SK-N-SH (cell line): ENCODE results near the gene CNTNAP2. TPM values are rescaled to one million over a fixed set of nuclear protein-coding genes. Genes with fewer than 3 reads are reported as not detected.

ENCODE experiments used
- CTCF ChIA-PET: fragments of 300-600, 350-600 bp; formaldehyde crosslinking; extraction: SDS; loops from one replicate; lab custom pipeline; 2021; lab: Yijun Ruan, JAX
- POLR2A ChIA-PET: fragments of 350-600 bp; sonication (Branson Sonifier 250); formaldehyde crosslinking; extraction: SDS; loops from one replicate; lab custom pipeline; 2020; ENCODE audit warnings: antibody characterized with exemption, inconsistent platforms; lab: Yijun Ruan, JAX
- DNase-seq: peaks from one replicate; pipeline ENCODE4 v3.0.0; 2012
- H2AFZ ChIP-seq: fragments of 200-600 bp; sonication (generic); 2 replicates; pipeline ENCODE4 v1.8.1; 2016; ENCODE audit warnings: antibody characterized with exemption, mild to moderate bottlenecking, low read depth
- H3F3A ChIP-seq: fragments of 200-600 bp; sonication (generic); replicated peaks from 2 replicates; pipeline ENCODE3; 2016; ENCODE audit warnings: antibody characterized with exemption, mild to moderate bottlenecking; ENCODE audit not compliant: insufficient read depth
- H3K27ac ChIP-seq, 2 experiments: fragments of 200-500 bp in 1 of 2; fragments of 200-600 bp in 1 of 2; sonication (Bioruptor generic) in 1 of 2; sonication (generic), shearing (Covaris generic) in 1 of 2; 2 replicates each; pipeline versions ENCODE4 v1.5.1 to v1.6.1; 2014 to 2016; ENCODE audit warnings: low read depth in 2 of 2, inconsistent platforms in 1 of 2, low read length in 1 of 2, mild to moderate bottlenecking in 1 of 2, mixed read lengths in 1 of 2
- H3K27me3 ChIP-seq: fragments of 200-600 bp; sonication (generic), shearing (Covaris generic); 2 replicates; pipeline ENCODE4 v1.6.1; 2016; ENCODE audit warnings: mixed run types; ENCODE audit not compliant: insufficient read depth
- H3K36me3 ChIP-seq, 2 experiments: fragments of 200-500 bp in 1 of 2; fragments of 200-600 bp in 1 of 2; sonication (Bioruptor generic) in 1 of 2; sonication (generic) in 1 of 2; replicated peaks in 1 of 2; 2 replicates each; pipeline versions ENCODE3 to v1.5.1; 2014 to 2016; ENCODE audit warnings: low read length in 1 of 2, mild to moderate bottlenecking in 1 of 2; ENCODE audit not compliant: insufficient read depth in 2 of 2, control insufficient read depth in 1 of 2
- H3K4me1 ChIP-seq, 2 experiments: fragments of 200-500 bp in 1 of 2; fragments of 200-600 bp in 1 of 2; sonication (Bioruptor generic) in 1 of 2; sonication (generic), shearing (Covaris generic) in 1 of 2; 2 replicates each; pipeline versions ENCODE4 v1.5.1 to v1.6.1; 2014 to 2016; ENCODE audit warnings: low read depth in 1 of 2, low read length in 1 of 2, mixed run types in 1 of 2; ENCODE audit not compliant: insufficient read depth in 2 of 2, control insufficient read depth in 1 of 2
- H3K4me2 ChIP-seq: fragments of 200-600 bp; sonication (generic), shearing (Covaris generic); 2 replicates; pipeline ENCODE4 v1.6.1; 2017; ENCODE audit warnings: mixed run types
- H3K4me3 ChIP-seq, 2 experiments: fragments of 200-500 bp in 1 of 2; fragments of 200-600 bp in 1 of 2; sonication (Bioruptor generic) in 1 of 2; sonication (generic), shearing (Covaris generic) in 1 of 2; 2 replicates each; pipeline versions ENCODE4 v1.5.1 to v1.8.1; 2014 to 2016; ENCODE audit warnings: low read depth in 2 of 2, inconsistent platforms in 1 of 2, low read length in 1 of 2, mild to moderate bottlenecking in 1 of 2, mixed read lengths in 1 of 2, moderate library complexity in 1 of 2
- H3K79me2 ChIP-seq: fragments of 200-600 bp; sonication (generic); 2 replicates; pipeline ENCODE4 v1.8.1; 2017; ENCODE audit warnings: mild to moderate bottlenecking; ENCODE audit not compliant: insufficient read depth
- H3K9ac ChIP-seq: fragments of 200-600 bp; sonication (generic); 2 replicates; pipeline ENCODE4 v1.6.1; 2017; ENCODE audit warnings: mixed run types
- H3K9me2 ChIP-seq: fragments of 200-600 bp; sonication (generic); 2 replicates; pipeline ENCODE4 v1.6.1; 2017; ENCODE audit warnings: mixed run types
- H3K9me3 ChIP-seq: fragments of 200-600 bp; sonication (generic); 2 replicates; pipeline ENCODE4 v1.6.1; 2017; ENCODE audit warnings: mixed run types, mild to moderate bottlenecking, moderate library complexity
- H4K20me1 ChIP-seq: fragments of 200-600 bp; sonication (generic); 2 replicates; pipeline ENCODE4 v1.6.1; 2017; ENCODE audit warnings: mild to moderate bottlenecking, mixed run types; ENCODE audit not compliant: insufficient read depth
- CHD2 ChIP-seq: fragments of 150-350 bp; IDR thresholded peaks from 2 replicates; pipeline ENCODE4 v1.6.1; 2018; ENCODE audit warnings: low read length; ENCODE audit not compliant: partially characterized antibody
- ELF1 ChIP-seq: IDR thresholded peaks from 2 replicates; pipeline ENCODE4 v1.4.0; 2012
- EP300 ChIP-seq, 2 experiments: IDR thresholded peaks; 2 replicates each; pipeline versions ENCODE4 v1.4.0 to v1.6.1; 2012; ENCODE audit warnings: borderline replicate concordance in 1 of 2, low read depth in 1 of 2, low read length in 1 of 2
- FOSL2 ChIP-seq: IDR thresholded peaks from 2 replicates; pipeline ENCODE4 v1.4.0; 2012; ENCODE audit warnings: low read depth, mild to moderate bottlenecking, moderate library complexity, borderline replicate concordance
- FOXJ3 ChIP-seq: sonication (generic); formaldehyde crosslinking; IDR thresholded peaks from 2 replicates; pipeline ENCODE4 v1.5.1; 2020; ENCODE audit warnings: mild to moderate bottlenecking, missing genetic modification reagents
- GABPA ChIP-seq: IDR thresholded peaks from 2 replicates; pipeline ENCODE4 v1.4.0; 2012; ENCODE audit warnings: low read depth, mild to moderate bottlenecking
- GATA2 ChIP-seq: sonication (generic); formaldehyde crosslinking; IDR thresholded peaks from 2 replicates; pipeline ENCODE4 v1.5.0; 2020; ENCODE audit warnings: mild to moderate bottlenecking, missing genetic modification reagents
- JUND ChIP-seq: IDR thresholded peaks from 2 replicates; pipeline ENCODE4 v1.4.0; 2012
- MEF2A ChIP-seq: IDR thresholded peaks from 2 replicates; pipeline ENCODE4 v1.4.0; 2012; ENCODE audit warnings: low read depth, borderline replicate concordance
- MXI1 ChIP-seq: IDR thresholded peaks from 2 replicates; pipeline ENCODE4 v1.6.1; 2012; ENCODE audit warnings: mild to moderate bottlenecking, low read depth, low read length, improper control_type of control experiment
- POLR2AphosphoS5 ChIP-seq: IDR thresholded peaks from 2 replicates; pipeline ENCODE4 v1.6.1; 2012; ENCODE audit warnings: low read depth, low read length
- RAD21 ChIP-seq: IDR thresholded peaks from 2 replicates; pipeline ENCODE4 v1.6.1; 2012; ENCODE audit warnings: mild to moderate bottlenecking, low read length
- RCOR1 ChIP-seq: fragments of 150-350 bp; IDR thresholded peaks from 2 replicates; pipeline ENCODE4 v1.6.1; 2017; ENCODE audit warnings: antibody characterized with exemption, low read length
- RFX5 ChIP-seq: IDR thresholded peaks from 2 replicates; pipeline ENCODE4 v1.6.1; 2012; ENCODE audit warnings: mild to moderate bottlenecking, improper control_type of control experiment, low read length
- SIN3A ChIP-seq: IDR thresholded peaks from 2 replicates; pipeline ENCODE4 v1.6.1; 2012; ENCODE audit warnings: low read depth, mild to moderate bottlenecking, low read length, moderate library complexity, borderline replicate concordance
- TAF1 ChIP-seq: IDR thresholded peaks from 2 replicates; pipeline ENCODE4 v1.6.1; 2012; ENCODE audit warnings: low read depth, mild to moderate bottlenecking, low read length, moderate library complexity, borderline replicate concordance
- TCF12 ChIP-seq: IDR thresholded peaks from 2 replicates; pipeline ENCODE4 v1.4.0; 2012
- TEAD4 ChIP-seq: IDR thresholded peaks from 2 replicates; pipeline ENCODE4 v1.4.0; 2012; ENCODE audit warnings: mild to moderate bottlenecking, borderline replicate concordance; ENCODE audit not compliant: insufficient read depth
- USF1 ChIP-seq: IDR thresholded peaks from 2 replicates; pipeline ENCODE4 v1.4.0; 2012; ENCODE audit warnings: low read depth, borderline replicate concordance
- WGBS: methylation state at CpG from one replicate; pipeline ENCODE4 v1.1.6; 2017; ENCODE audit warnings: low lambda C conversion rate; 5-methylcytosine and 5-hydroxymethylcytosine counted together
- polyA plus RNA-seq, 3 experiments: library from polyadenylated mRNA; depleted of rRNA; stranded (reverse); fragments of >200 nt; gene quantifications; 2 replicates each; pipeline ENCODE4 v1.2.3, GENCODE V29; 2012
- TF ChIP-seq, protein P1 (sequence below): fragments of 150-350 bp; IDR thresholded peaks from 2 replicates; pipeline ENCODE4 v1.6.1; 2017; ENCODE audit warnings: antibody characterized with exemption, low read length, low read depth, borderline replicate concordance
- TF ChIP-seq, protein P2 (sequence below): fragments of 200-600 bp; sonication (generic); IDR thresholded peaks from 2 replicates; pipeline ENCODE4 v1.6.1; 2017; ENCODE audit warnings: antibody characterized with exemption, mild to moderate bottlenecking, moderate library complexity
- TF ChIP-seq, protein P3 (sequence below): fragments of 150-350 bp; IDR thresholded peaks from 2 replicates; pipeline ENCODE4 v1.6.1; 2016; ENCODE audit warnings: mild to moderate bottlenecking, low read depth, low read length

Gene CNTNAP2
- polyA plus RNA-seq, 1 of the 3 experiments (the other 2 are of a cell fraction) = 3.4 TPM

DNA sequence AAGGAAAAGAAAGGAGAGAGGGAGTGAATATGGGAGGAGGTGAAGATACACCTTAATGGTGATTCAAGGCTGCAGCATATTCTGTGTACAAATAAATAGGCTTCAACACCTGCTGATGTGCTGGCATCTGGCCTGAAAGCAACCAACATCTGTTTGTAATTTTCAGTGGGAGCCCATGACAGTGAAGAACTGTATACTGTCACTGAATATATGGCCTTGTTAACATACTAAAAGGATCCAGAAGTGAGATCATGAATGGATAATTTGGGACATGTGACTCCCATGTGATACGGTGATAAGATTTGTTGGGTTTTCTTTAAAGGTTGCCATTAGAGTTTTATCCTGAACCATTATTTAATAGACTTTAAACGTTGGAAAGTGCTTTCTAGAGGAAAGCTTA, 459.3 kb downstream of the CNTNAP2 start:
- TF ChIP-seq RFX5 (no peak), USF1 (peak; percentile 40; the same call in 1 of the 2 replicates), CHD2 (peak; percentile 77), RCOR1 (peak; percentile 99), POLR2AphosphoS5 (no peak), GATA2 (CRISPR knock-in tag) (peak; percentile 88), JUND (no peak), SIN3A (no peak), ELF1 (no peak), TEAD4 (no peak), EP300 (IDR thresholded peaks at IDR 0.05; ENCODE audit: borderline replicate concordance in 1 of 2, low read depth in 1 of 2, low read length in 1 of 2) (peak in 1 of 2 experiments; percentile 90; a peak in 2 of 4 replicates), MXI1 (peak; percentile 50; the same call in 1 of the 2 replicates), TCF12 (peak; percentile 50), GABPA (no peak)
- TF ChIP-seq, protein P1, sequence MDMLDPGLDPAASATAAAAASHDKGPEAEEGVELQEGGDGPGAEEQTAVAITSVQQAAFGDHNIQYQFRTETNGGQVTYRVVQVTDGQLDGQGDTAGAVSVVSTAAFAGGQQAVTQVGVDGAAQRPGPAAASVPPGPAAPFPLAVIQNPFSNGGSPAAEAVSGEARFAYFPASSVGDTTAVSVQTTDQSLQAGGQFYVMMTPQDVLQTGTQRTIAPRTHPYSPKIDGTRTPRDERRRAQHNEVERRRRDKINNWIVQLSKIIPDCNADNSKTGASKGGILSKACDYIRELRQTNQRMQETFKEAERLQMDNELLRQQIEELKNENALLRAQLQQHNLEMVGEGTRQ = peak; percentile 49; the same call in 1 of the 2 replicates
- TF ChIP-seq, protein P2, sequence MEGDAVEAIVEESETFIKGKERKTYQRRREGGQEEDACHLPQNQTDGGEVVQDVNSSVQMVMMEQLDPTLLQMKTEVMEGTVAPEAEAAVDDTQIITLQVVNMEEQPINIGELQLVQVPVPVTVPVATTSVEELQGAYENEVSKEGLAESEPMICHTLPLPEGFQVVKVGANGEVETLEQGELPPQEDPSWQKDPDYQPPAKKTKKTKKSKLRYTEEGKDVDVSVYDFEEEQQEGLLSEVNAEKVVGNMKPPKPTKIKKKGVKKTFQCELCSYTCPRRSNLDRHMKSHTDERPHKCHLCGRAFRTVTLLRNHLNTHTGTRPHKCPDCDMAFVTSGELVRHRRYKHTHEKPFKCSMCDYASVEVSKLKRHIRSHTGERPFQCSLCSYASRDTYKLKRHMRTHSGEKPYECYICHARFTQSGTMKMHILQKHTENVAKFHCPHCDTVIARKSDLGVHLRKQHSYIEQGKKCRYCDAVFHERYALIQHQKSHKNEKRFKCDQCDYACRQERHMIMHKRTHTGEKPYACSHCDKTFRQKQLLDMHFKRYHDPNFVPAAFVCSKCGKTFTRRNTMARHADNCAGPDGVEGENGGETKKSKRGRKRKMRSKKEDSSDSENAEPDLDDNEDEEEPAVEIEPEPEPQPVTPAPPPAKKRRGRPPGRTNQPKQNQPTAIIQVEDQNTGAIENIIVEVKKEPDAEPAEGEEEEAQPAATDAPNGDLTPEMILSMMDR = no peak
- CTCF ChIA-PET = no interaction called here
- POLR2A ChIA-PET = no interaction called here
- H3K9me3 ChIP-seq = no peaks in the 10 kb centered on the region
- no peak overlapping the region for H3K4me2 ChIP-seq
- no peak overlapping the region for H2AFZ ChIP-seq
- no peaks in the 10 kb centered on the region for H3K79me2 ChIP-seq
- H3K4me3 ChIP-seq = no peak overlapping the region
- no peaks in the 10 kb centered on the region for H3K9me2 ChIP-seq
- no peak overlapping the region for H3K27ac ChIP-seq
- no peaks in the 10 kb centered on the region for H3K27me3 ChIP-seq
- no peak overlapping the region for H3K9ac ChIP-seq
- peaks cover 0 to 3% of the 10 kb centered on the region in 2 experiments; a peak in 2 of 4 replicates for H3K4me1 ChIP-seq
- 1% methylated on average over 2 of the region's 2 CpGs for WGBS
- no peaks in the 10 kb centered on the region for H3K36me3 ChIP-seq
- no peaks in the 10 kb centered on the region for H4K20me1 ChIP-seq
- DNase-seq = peak; percentile 68
- H3F3A ChIP-seq = no peaks in the 10 kb centered on the region

GRCh38 chr7:146591976-146592375, 475.4 kb downstream of the CNTNAP2 start:
- Histone ChIP-seq H3K36me3 (no peaks in the 10 kb centered on the region), H3K9me3 (no peaks in the 10 kb centered on the region), H3K79me2 (no peaks in the 10 kb centered on the region), H3K27ac (no peak overlapping the region), H3F3A (no peaks in the 10 kb centered on the region), H3K9ac (no peak overlapping the region), H3K27me3 (no peaks in the 10 kb centered on the region), H3K9me2 (no peaks in the 10 kb centered on the region), H3K4me2 (no peak overlapping the region), H4K20me1 (no peaks in the 10 kb centered on the region), H3K4me1 (peaks cover 0 to 5% of the 10 kb centered on the region in 2 experiments; a peak in 1 of 4 replicates), H3K4me3 (no peak overlapping the region), H2AFZ (no peak overlapping the region)
- ChIA-PET CTCF (no interaction called here), POLR2A (no interaction called here)
- DNase-seq = no peak
- 13% methylated on average over 1 of the region's 1 CpG for WGBS
- TF ChIP-seq, protein P3, sequence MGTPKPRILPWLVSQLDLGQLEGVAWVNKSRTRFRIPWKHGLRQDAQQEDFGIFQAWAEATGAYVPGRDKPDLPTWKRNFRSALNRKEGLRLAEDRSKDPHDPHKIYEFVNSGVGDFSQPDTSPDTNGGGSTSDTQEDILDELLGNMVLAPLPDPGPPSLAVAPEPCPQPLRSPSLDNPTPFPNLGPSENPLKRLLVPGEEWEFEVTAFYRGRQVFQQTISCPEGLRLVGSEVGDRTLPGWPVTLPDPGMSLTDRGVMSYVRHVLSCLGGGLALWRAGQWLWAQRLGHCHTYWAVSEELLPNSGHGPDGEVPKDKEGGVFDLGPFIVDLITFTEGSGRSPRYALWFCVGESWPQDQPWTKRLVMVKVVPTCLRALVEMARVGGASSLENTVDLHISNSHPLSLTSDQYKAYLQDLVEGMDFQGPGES = no peak
- TF ChIP-seq TAF1 (no peak), MEF2A (no peak), FOXJ3 (CRISPR knock-in tag) (no peak), USF1 (no peak), FOSL2 (no peak), RAD21 (no peak)
- TF ChIP-seq, protein P2 = no peak
